ENCODE results near the gene SOX2.

GRCh38 chr3:181692311-181693145, 19.2 kb upstream of the SOX2 start:
- TF ChIP-seq CTCF (IDR thresholded peaks at IDR 0.05; ENCODE audit: low read depth, low read length, poor library complexity, severe bottlenecking): no peak
- no peak for TF ChIP-seq EZH2phosphoT487 (IDR thresholded peaks at IDR 0.05; ENCODE audit: borderline replicate concordance, low read length)
